ENCODE measurements around the gene OR2AT4. TPM values are rescaled to one million over a fixed set of nuclear protein-coding genes. Genes with fewer than 3 reads are reported as not detected.

Gene OR2AT4
- polyA plus RNA-seq, 1 donor: 0.11 TPM

Other genes starting within 250 kb of the OR2AT4 start
- gene XRRA1, start 147.8 kb downstream of the OR2AT4 start, polyA plus RNA-seq (ENCODE audit: insufficient read length): 13.5 TPM
- gene SPCS2, start 147.6 kb downstream of the OR2AT4 start, polyA plus RNA-seq (ENCODE audit: insufficient read length): 94.6 TPM
- 23.1 TPM for gene NEU3, start 107.9 kb downstream of the OR2AT4 start, polyA plus RNA-seq (ENCODE audit: insufficient read length)
- 10.2 TPM for gene SLCO2B1, start 54.2 kb upstream of the OR2AT4 start, polyA plus RNA-seq (ENCODE audit: insufficient read length)
- gene TPBGL, start 143.9 kb upstream of the OR2AT4 start, polyA plus RNA-seq (ENCODE audit: insufficient read length): 0.19 TPM

Measured in forelimb muscle (tissue), 1 donor.